HUES48 (cell line): ENCODE data around the gene LONP2.
"Not testable (repeated sequence)": the region's sequence is repeated elsewhere in the genome, so short reads cannot be mapped to it uniquely, and the experiment has no call there.

Experiments used
- H3K27ac ChIP-seq: one replicate; pipeline ENCODE4 v1.7.0; 2013; ENCODE audit warnings: low read depth, low read length, inconsistent platforms
- H3K27me3 ChIP-seq: 2 replicates; pipeline ENCODE4 v1.6.1; 2013; ENCODE audit warnings: mild to moderate bottlenecking, low read length; ENCODE audit not compliant: control insufficient read depth, insufficient read depth
- H3K36me3 ChIP-seq: 2 replicates; pipeline ENCODE4 v1.6.1; 2013; ENCODE audit warnings: low read length; ENCODE audit not compliant: control insufficient read depth, insufficient read depth
- H3K4me1 ChIP-seq: 2 replicates; pipeline ENCODE4 v1.6.1; 2013; ENCODE audit warnings: mild to moderate bottlenecking, low read length; ENCODE audit not compliant: control insufficient read depth, insufficient read depth
- H3K4me3 ChIP-seq: 2 replicates; pipeline ENCODE4 v1.5.1; 2013; ENCODE audit warnings: mild to moderate bottlenecking, low read depth, low read length
- H3K9ac ChIP-seq: 2 replicates; pipeline ENCODE4 v1.6.1; 2013; ENCODE audit warnings: mild to moderate bottlenecking, low read depth, low read length, moderate library complexity
- H3K9me3 ChIP-seq: 2 replicates; pipeline ENCODE4 v1.6.1; 2013; ENCODE audit warnings: low read length; ENCODE audit not compliant: control insufficient read depth, insufficient read depth

LONP2 gene

DNA sequence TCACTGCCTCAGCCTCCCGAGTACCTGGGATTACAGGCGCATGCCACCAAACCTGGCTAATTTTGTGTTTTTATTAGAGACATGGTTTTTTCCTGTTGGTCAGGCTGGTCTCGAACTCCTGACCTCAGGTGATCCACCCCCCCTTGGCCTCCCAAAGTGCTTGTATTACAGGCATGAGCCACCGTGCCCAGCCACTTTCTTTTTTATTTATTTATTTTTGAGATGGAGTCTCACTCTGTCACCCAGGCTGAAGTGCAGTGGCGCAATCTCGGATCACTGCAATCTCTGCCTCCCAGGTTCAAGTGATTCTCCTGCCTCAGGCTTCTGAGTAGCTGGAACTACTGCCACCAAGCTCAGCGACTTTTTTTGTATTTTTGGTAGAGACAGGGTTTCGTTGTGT lies 158.4 kb downstream of the LONP2 start:
- not testable (repeated sequence) for H3K4me1 ChIP-seq, H3K27ac ChIP-seq

DNA sequence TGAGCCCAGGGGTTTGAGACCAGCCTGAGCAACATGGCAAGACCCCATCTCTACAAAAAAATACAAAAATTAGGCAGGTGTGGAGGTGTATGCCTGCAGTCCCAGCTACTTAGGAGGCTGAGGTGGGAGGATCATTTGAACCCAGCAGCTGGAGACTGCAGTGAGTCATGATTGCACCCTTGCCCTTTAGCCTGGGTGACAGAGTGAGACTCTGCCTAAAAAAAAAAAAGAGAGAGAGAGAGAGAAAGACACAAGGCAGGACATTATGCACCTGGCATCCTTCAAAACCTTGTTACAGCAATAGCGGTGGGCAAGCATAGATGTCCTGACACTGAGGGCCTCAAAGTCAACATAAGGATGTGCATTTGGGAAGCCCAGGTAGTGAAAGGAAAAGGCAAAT lies 161.1 kb downstream of the LONP2 start:
- no peak overlapping the region for H3K9ac ChIP-seq
- no peaks in the 10 kb centered on the region for H3K27me3 ChIP-seq
- H3K36me3 ChIP-seq: no peaks in the 10 kb centered on the region
- H3K27ac ChIP-seq: no peak overlapping the region
- no peaks in the 10 kb centered on the region for H3K9me3 ChIP-seq
- no peak overlapping the region for H3K4me3 ChIP-seq
- peaks cover 7% of the 10 kb centered on the region for H3K4me1 ChIP-seq

More for the DNA sequence above, 158.4 kb downstream of the LONP2 start:
- not testable (repeated sequence) for H3K36me3 ChIP-seq, H3K9ac ChIP-seq, H3K9me3 ChIP-seq, H3K27me3 ChIP-seq, H3K4me3 ChIP-seq

DNA sequence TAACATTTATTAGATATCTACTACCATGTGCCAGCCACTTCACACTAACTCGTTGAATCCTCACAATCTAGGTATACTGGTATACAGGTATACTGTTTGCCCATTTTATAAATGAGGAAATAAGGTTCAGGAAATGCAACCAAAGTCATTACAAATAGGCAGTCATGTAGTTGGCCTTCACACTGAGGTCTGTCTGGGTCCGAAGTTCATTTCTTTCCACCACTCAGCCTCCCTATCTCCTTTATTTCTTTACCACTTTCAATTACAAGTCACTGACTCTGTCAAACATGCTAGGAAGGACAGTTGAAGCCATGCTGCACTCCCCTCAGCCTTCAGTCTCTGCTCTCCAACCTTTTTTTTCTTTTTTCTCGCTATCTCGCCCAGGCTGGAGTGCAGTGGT lies 161.8 kb downstream of the LONP2 start:
- Histone ChIP-seq H3K4me3 (no peak overlapping the region), H3K9ac (no peak overlapping the region), H3K27me3 (no peaks in the 10 kb centered on the region), H3K27ac (no peak overlapping the region), H3K36me3 (no peaks in the 10 kb centered on the region), H3K4me1 (peaks cover 7% of the 10 kb centered on the region), H3K9me3 (no peaks in the 10 kb centered on the region)
